ENCODE data around the gene ASPA. TPM values are rescaled to one million over a fixed set of nuclear protein-coding genes. Genes with fewer than 3 reads are reported as not detected.
"Not testable (repeated sequence)": the region's sequence is repeated elsewhere in the genome, so short reads cannot be mapped to it uniquely, and the experiment has no call there.

ASPA gene
- polyA plus RNA-seq (ENCODE audit: insufficient read length in 3 of 3): 10 to 100 TPM; 23.1 to 25.5 (median 24.3) TPM

- no peak for DNase-seq (ENCODE audit: low read depth in 3 of 3, low spot score in 2 of 3)
These were observed at the start of gene ASPA for GRCh38 chr17:3475812-3476610. Gene ASPA, plus strand, starts transcription at chr17:3475997. Its CDS starts 163 bp downstream, at chr17:3476160.

GRCh38 chr17:3433215-3433614 is 42.6 kb upstream of the ASPA start:
- not testable (repeated sequence) for DNase-seq (ENCODE audit: low read depth in 3 of 3, low spot score in 2 of 3)

GRCh38 chr17:3433741-3434140 is 42.1 kb upstream of the ASPA start, which contains the start of gene OR1E2:
Gene OR1E2, minus strand, starts transcription at chr17:3433841. Its CDS starts 0 bp downstream, at chr17:3433841.
- no peak for DNase-seq (ENCODE audit: low read depth in 3 of 3, low spot score in 2 of 3)

- no peak for DNase-seq (ENCODE audit: low read depth in 3 of 3, low spot score in 2 of 3)
These were observed 37.4 kb upstream of the ASPA start for GRCh38 chr17:3438368-3438767.

- no peak for DNase-seq (ENCODE audit: low read depth in 3 of 3, low spot score in 2 of 3)
These were observed 35.3 kb upstream of the ASPA start for GRCh38 chr17:3440451-3440850.

GRCh38 chr17:3447625-3448024 is 28.2 kb upstream of the ASPA start:
- no peak for DNase-seq (ENCODE audit: low read depth in 3 of 3, low spot score in 2 of 3)

GRCh38 chr17:3448059-3448665 is 27.6 kb upstream of the ASPA start:
- DNase-seq (ENCODE audit: low read depth in 3 of 3, low spot score in 2 of 3): no peak

GRCh38 chr17:3466355-3466754 is 9.4 kb upstream of the ASPA start:
- not testable (repeated sequence) for DNase-seq (ENCODE audit: low read depth in 3 of 3, low spot score in 2 of 3)

GRCh38 chr17:3469529-3469928 is 6.3 kb upstream of the ASPA start:
- no peak for DNase-seq (ENCODE audit: low read depth in 3 of 3, low spot score in 2 of 3)

GRCh38 chr17:3471599-3471998 is 4.2 kb upstream of the ASPA start, which contains the start of gene SPATA22:
Gene SPATA22, minus strand, starts transcription at chr17:3471819. Its CDS starts 2,494 bp downstream, at chr17:3469325.
- no peak for DNase-seq (ENCODE audit: low read depth in 3 of 3, low spot score in 2 of 3)

GRCh38 chr17:3472137-3472536 is 3.7 kb upstream of the ASPA start:
- no peak for DNase-seq (ENCODE audit: low read depth in 3 of 3, low spot score in 2 of 3)

- no peak for DNase-seq (ENCODE audit: low read depth in 3 of 3, low spot score in 2 of 3)
These were observed 1.6 kb upstream of the ASPA start for GRCh38 chr17:3474212-3474611.

GRCh38 chr17:3475251-3475685 is 529 bp upstream of the ASPA start:
- DNase-seq (ENCODE audit: low read depth in 3 of 3, low spot score in 2 of 3): no peak

- no peak for DNase-seq (ENCODE audit: low read depth in 3 of 3, low spot score in 2 of 3)
These were observed 4.2 kb downstream of the ASPA start for GRCh38 chr17:3479988-3480387.

- no peak for DNase-seq (ENCODE audit: low read depth in 3 of 3, low spot score in 2 of 3)
These were observed 7.1 kb downstream of the ASPA start for GRCh38 chr17:3482852-3483251.

GRCh38 chr17:3485481-3486068 is 9.8 kb downstream of the ASPA start:
- DNase-seq (ENCODE audit: low read depth in 3 of 3, low spot score in 2 of 3): no peak

GRCh38 chr17:3497101-3497500 is 21.3 kb downstream of the ASPA start:
- DNase-seq (ENCODE audit: low read depth in 3 of 3, low spot score in 2 of 3): no peak

- DNase-seq (ENCODE audit: low read depth in 3 of 3, low spot score in 2 of 3): no peak
These were observed 25.5 kb downstream of the ASPA start for GRCh38 chr17:3501344-3501743.

- no peak for DNase-seq (ENCODE audit: low read depth in 3 of 3, low spot score in 2 of 3)
These were observed 26.7 kb downstream of the ASPA start for GRCh38 chr17:3502466-3502865.

- no peak for DNase-seq (ENCODE audit: low read depth in 3 of 3, low spot score in 2 of 3)
These were observed 27.5 kb downstream of the ASPA start for GRCh38 chr17:3503285-3503684.

GRCh38 chr17:3505008-3505407 is 29.2 kb downstream of the ASPA start:
- no peak for DNase-seq (ENCODE audit: low read depth in 3 of 3, low spot score in 2 of 3)

- DNase-seq (ENCODE audit: low read depth in 3 of 3, low spot score in 2 of 3): no peak
These were observed 30.3 kb downstream of the ASPA start for GRCh38 chr17:3506054-3506453.
